HG02588 (cell line): ENCODE measurements around the gene NCBP2L.

ENCODE experiments used
- ATAC-seq: cut with Tn5 transposase; IDR thresholded peaks from one replicate; pipeline ENCODE4 v1.9.1; 2021; ENCODE audit warnings: mild to moderate bottlenecking, moderate library complexity; ENCODE audit not compliant: unreplicated experiment

Gene NCBP2L

DNA sequence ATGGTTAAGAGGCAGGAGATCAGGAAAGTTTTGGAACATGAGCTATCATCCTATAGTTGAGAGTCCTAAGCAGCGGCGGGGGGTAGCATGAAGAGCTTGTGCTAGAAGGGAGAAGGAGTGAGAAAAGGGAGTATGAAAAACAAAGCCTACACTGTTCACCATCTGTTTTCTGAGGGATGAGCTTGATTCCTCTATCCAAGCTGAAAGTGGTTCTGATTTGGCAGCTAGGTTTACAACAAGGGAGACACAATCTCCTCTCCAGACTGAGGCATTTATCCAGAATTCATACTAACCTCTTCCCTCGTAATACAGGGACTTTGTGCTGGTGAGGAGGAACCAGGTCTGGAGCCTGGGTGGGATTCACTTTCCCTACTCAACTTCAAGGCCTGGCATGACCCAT, 25.5 kb upstream of the NCBP2L start:
- ATAC-seq, result no peak

DNA sequence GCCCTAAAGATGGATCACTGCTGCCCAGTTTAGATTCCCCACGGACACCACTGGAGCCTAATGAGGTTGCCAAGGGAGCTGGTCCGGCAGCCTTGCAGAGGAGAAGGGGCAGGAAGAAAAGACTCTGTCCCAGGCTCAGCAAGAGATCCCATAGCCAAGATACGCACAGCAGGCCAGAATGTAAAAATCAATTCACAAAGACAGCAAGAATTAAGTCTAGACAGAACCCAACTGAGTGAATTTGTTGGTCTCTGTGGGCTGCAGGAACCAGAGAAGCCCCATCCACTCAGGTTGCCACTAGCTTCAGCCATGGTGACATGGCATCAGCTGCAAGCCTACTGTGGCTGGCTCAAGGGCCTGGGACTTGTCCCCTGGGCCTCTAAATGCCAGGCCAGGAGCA, 24.8 kb upstream of the NCBP2L start:
- ATAC-seq, result no peak

DNA sequence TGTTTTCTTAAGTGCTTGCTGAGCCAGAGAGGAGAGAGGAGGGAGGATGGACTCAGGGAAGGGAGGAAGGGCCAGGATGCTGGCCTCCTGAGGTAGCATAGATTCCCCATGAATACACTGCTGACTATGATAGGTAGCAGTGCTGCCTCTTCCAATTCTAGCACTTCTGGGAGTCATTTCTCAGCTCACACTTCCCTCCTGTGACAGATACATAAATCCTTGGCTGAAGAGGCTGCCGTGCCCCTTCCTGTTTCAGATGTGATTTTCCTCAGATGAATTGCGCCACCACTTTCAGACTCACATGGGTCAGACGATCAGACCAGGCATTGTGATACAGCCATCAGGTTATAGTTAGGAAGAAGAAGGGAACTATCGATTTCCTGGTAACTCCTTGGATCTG, 24.3 kb upstream of the NCBP2L start:
- no peak for ATAC-seq

DNA sequence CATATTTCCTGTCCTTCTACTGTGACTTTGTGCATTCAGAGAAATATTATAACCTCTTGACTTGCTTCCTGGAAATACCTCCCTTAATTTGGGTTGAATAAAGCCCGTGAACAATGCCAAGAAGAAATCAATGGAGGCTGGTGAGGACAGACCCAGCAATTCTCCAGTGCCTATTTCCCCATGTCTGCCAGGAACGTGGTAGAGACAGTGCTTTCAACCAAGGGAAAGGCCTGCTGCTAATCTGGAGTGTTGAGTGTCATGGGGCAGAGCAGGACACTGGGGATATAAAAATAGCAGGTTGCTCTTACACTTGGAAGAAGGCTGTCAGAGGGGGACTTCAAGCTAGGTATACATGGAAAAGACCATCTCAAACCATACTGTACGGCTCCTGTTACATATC, 21.8 kb upstream of the NCBP2L start:
- no peak for ATAC-seq

DNA sequence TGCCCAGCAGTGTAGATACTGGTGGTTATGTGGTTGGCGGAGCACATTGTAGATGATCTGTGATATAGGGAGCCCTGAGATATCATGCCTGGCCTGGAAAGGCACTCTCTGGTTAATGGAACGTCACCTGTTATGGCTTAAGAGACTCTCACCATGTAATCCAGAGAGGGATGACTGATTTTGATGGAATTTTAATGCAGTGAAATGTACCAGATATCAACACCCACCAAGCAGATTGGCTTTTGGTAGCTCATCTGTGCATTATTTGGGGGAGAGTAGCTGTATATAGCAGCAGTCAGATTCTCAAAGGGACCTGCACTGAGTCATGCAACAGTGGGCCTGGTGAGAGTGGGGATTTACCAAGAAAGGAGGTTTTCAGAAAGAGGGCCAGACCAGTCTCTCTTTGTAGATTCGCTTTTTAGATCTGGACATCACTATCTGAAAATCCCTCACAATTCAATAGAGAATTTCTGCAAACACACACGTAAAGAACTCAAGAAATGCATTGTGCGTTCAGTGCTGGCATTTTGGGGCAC, 19.2 kb upstream of the NCBP2L start:
- ATAC-seq, result no peak

DNA sequence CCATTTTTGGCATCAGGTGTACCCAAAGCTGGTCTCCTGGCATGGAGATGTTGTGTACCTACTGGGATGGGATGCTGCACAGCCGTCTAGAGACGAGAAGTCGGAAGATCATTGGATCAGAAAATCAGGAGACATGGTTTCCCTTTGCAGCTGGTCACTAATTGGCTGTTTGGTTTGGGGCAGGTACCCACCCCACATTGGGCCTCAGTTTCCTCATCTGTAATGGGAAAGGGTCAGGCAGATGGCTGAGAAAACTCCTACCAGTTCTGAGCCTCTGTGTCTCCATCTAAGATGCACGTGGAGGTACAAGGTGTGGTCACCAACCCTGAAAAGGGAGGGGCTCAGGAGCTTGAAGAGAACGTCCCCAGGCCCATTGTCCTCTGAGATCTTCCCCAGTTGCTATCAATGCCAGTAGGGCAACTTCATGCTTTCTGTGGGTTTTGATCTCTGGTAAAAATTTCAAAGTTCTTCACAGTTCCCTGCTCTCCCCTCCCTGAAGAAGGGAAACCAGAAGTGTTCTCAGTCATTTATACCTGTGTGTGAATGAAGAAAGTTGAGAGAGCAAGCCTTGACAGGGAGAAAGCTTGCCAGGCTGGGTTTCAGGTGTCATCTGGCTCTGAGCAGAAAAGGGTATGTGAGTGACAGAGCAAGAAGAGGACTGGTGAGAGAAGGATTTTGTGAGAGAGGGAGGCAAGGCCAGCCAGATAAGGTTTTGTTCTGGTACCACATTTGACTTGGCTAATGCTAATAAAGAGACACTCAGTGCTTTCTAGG, 17.0 kb upstream of the NCBP2L start:
- ATAC-seq, result no peak

DNA sequence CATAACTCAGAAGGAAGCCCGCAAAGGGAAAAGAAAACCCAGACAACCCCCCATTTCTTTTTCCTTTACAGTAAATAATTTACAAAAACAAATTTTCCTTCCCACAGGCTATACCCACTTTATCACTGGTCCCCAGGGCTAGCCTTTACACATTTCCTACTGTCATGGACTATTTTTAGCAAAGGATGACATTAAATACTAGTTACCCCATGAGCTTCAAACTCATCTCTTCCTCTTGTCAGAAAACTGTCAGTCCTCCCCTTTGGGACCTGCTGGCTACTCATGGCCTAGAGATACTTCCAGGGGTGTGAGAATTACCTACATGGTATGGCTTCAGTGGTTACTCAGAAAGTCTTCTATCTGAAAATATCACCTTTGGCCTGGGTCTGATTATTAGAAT, 13.9 kb upstream of the NCBP2L start:
- no peak for ATAC-seq

DNA sequence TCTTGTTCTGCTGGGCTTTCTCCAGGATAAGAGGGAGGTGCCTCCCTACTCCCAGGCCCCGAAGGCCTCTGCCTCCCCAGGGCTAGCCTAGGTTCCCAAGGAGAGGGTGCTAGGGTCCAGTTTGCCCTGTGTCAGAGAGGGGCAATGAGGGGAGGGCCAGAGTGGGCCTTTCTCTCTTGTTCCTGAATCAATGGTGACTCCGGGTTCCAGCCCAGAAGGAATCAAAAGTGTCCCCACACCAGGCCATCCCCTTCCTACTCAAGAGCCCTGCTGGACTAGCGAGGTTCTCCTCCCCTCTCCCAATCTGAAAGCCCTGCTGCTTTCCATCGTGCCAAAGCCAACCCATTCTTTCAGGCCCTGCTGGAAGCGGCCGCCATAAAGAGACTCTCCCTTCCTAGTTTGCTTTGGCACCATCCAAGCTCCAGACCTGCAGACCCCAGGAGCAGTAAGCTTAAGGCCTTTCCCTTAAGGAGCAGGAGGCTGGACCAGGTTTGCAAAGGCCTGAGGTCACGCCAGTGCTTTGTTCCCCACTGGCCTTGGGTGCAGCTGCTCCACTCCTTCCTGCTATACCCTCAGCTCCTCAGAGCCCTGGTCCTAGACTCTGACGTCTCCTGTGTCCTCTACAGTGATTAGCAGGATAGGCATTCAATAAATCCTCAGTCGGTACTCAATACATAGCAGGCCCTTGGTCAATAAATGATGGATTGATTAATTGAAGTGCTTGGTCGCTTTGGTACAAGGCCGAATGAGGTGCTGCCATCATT, 12.5 kb upstream of the NCBP2L start:
- ATAC-seq, result no peak

DNA sequence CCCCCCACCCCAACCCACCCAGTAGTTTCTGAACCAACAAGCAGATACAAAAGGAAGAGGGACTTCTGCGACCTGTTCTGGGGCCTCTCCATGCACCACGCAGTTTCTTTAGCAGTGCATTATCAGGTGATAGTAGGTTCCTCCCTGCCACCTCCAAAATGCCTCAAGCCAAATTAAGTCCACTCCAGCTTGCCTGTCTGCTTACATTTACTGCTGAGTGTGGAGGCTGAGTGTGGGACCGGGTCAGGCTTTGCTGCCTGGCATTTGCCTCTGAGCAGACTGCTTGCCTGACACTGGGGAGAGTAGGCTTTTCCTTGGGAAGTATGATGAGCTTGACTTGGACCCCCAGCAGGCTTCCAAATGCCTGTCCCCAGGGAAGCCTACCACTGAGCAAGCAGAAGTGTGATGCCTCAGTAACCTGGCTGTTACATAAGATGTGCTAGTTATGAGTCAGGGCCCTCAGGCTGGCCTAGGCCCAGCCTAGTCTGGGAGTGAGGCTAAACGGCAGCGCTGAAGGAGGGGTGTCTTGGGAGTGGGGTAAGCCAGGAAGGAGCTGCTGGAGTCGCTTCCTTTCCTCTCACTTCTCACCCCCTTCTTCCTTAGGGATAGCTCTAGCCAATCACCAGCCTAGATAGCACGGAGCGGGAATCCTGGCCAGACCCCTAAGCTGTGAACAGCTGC, 10.9 kb upstream of the NCBP2L start:
- no peak for ATAC-seq

DNA sequence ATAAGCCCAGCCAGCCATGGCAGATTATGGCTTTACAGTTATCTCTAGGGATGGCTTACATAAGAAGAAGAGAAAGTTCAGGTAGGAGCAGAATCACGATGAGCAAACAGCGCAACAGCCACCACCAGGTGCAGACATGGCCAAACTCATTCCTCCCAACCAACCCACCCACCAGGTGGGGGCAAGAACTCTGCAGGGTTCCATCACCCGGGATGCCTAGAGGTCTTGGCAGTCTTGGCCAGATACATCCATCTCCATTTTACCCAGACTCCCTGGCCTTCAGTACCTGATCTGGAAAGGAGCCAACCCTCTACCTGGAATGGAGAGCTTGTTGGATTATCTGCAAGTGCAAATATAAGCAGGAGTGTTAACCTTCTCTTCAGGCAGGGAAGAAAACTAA, 9.5 kb upstream of the NCBP2L start:
- no peak for ATAC-seq

DNA sequence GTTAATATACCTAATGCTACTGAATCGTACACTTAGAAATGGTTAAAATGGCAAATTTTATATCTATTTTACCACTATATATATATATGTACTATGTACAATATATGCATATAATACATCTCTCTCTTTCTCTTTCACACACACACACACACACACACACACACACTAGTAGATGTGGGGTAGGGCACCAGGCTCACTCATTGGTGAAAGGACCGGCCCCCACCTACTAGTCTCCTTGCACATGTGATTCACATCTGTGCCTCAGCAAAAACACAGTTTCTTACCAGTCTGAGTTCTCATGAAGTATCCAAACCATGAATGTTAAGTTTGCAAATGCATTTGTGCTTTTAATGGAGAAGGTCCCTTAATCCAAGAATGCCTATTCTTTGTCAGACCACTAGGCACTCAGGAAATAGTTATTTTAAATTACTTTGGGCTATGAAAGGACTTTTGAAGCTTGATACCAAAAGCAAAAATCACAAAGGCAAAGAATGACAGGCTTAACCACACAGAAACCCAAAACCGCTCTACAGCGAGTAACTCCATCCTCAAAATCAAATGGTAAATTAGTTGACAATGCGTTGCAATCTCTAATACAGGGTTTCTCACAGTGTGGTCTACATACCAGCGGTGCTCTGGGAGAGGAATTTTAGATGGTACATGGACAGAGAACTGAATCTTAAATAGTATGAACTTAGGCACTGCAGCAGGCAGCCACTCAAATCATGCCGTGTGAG, 7.8 kb upstream of the NCBP2L start:
- ATAC-seq, result no peak

DNA sequence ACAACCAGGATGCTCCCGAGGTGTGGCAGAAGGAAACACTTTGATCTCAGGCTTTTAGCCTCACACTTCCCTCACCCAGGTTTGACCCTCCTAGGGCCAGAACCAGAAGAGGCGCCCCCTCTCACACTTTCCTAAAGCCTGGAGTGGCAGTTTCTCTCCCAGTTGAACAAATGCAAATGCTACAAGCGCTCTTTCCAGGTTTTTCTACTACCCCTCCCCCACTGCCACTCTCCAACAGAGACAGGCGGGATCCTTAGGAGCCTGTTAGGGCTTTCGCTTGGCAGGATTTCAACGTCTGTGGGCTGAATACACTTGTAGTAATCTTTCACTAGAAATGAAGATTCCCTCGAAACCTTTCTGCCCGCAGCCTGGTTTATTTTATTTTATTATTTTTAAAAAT, 4.3 kb upstream of the NCBP2L start:
- no peak for ATAC-seq

DNA sequence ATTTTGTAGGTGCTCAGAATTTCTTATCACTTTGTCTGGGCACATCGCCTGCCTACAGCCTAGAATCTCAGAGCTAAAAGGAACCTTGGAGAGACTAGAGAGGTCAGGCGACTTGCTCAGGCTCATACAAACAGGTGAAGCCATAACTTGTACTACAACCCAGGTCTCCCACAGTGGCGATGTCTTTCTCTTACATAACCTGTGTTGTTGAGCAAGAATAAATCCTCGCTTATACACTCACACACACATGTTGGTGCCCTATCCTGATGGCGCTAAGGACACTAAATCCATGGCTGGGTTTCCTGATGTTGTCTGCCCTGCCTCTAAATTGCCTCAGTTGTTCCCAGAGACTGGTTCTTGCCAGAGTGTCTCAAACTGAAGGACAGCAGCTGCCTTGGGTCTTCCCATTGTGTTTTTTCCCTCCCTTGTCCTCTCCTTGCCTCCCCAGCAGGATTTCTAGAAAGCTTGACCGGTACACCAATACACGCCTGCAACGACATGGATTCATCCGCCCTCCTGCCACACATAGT, 3.6 kb upstream of the NCBP2L start:
- no peak for ATAC-seq

DNA sequence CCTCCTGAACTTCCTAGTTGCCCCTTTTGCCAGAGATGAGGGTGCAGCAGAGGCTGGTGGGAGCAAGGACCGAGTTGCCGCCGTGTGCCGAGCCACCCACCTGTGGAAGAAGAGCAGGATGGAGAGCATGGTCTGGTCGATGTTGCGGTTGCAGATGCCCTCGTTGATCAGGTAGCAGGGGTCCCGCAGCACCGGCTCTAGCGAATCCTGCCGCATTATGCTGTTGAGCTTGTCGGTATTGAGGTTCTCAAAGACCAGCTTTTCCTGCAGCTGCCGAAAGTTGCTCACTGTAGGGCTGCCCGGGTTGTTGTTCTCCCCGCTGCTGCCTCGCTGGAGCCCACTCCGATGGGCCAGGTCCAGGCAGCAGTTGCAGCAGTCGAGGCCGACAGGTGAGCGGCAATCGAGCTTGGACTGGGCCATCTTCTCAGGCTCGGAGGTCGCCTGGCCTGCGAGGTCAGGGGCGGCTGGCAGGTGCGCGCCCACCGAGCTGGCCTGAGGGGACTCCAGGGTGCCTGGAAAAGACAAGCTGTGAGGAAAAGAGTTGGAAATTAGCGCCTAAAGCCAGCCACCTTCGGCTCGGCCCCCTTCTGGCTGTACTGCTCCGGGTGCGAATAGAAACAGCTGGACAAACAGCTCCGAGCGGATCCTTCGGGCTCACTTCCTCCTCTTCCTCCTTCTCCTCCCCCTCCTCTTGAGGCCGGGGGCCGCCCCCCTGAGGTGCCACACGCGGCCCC, 2.4 kb upstream of the NCBP2L start:
- ATAC-seq, result peak; percentile 33

DNA sequence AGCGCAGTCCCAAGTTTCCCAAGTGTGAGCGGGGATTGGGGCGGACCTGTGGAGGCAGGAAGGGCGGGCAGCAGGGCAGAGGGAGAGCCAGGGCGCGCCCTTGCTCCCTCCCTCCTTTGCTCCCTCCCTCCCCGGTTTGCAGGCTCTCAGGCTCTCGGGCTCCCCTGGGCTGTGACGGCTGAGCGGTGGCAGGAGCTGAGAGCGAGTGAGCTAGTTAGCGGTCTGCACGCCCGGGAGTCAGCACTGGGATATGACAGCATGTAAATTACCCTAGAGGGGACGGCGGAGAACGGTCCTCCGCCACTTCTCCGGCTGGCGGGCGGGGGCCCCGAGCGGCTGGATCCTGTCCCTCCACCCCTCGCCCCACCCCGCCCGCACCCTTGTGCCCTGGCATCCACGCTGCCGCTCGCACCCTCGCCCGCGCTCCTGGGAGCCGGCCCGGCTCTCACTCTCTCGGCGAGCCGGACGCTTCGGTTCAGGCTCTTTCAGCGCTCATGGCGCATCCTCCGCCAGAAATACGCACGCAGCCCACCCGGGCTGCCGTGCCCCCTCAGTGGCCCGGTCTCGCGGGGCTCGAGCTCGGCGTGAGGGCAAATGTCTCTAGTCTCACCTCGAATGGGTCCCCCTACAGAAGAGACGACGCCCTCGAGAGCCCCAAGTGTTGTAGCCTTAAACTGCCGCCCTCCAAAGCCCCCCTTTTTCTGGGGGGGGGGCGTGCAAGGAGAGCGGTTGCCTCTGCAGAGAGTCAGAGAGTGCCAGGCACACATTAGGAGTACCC, 1.6 kb upstream of the NCBP2L start, which contains the start of gene TSC22D3:
Gene TSC22D3, minus strand, starts transcription at position 54 of the 778 bp plus-strand sequence. CDS start 368 bp downstream, outside the sequence.
- peak; percentile 80 for ATAC-seq

DNA sequence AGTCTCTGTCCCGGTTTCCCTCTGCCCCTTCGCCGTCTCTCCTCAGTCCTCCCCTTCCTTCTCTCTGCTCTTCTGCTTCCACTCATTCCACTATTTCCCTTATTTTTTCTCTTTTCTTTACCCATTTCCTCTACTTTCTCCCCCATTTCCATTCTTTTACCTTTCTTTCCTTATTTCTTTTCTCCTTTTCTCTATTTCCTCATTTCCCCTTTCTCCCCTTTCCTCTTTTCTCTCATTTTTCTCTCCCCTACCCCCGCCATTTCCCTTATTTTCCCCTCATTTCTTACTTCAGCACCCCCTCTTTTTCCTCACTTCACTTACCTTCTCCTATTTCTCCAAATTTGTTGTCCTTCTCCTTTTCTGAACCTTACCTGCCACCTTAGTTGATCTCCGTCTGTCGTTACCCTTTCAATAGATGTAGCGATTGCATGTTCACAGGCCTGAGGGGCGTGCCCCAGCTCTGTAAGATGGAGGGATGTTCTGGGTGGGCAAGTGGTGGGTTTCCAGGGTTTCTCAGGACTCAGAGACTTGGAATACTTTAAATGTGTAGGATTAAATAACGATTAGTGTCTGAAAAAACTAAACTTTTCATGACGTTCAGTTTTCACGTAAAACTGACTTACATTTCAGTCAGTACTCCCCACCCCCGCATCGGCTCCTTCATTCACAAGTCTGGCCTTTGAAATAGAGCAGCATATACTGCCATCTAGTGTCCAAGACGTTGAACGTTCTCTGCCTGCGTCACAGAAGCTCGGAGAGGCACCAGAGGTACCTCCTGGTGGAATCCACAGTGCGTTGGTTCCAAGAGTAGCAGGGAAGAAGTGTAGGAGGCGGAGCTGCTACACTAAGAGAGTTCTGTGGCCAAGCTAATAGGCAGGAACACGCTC, 641 bp upstream of the NCBP2L start:
- ATAC-seq, result peak; percentile 66

DNA sequence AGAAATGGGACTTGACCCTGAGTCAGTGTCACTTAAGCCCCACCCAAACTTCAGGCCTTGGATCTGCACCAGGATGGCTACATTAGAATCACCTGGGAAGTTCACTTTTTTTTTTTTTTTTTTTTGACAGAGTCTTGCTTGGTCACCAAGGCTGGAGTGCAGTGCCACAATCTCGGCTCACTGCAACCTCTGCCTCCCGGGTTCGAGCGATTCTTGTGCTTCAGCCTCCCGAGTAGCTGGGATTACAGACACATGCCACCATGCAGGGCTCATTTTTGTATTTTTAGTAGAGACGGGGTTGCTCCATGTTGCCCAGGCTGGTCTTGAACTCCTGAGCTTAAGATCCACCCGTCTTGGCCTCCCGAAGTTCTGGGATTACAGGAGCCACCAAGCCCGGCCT, 3.0 kb downstream of the NCBP2L start:
- ATAC-seq, result no peak

DNA sequence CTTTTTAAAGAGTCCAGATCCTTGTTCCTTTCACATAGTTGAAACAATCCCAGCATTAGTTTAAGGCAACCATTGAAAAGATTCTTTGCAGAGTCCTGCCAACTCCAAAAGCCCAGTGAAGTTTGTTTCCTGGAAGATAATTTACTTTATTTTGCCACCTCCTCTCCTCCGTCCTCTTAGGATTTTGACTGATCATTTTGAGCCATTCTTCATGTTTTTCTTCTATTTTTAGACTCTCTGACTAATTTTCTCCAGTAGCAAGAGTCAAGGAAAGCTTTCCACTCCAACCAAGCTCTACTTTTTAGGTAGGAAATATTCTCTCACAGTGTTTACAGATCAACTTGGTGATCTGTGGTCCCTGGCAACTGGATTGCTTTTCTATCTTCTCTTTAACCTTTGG, 10.3 kb downstream of the NCBP2L start:
- ATAC-seq, result no peak
